NT2/D1 (cell line): ENCODE data around the gene TMEM74B.

Experiments
- SUZ12 ChIP-seq: IDR thresholded peaks from 2 replicates; pipeline ENCODE4 v1.6.1; 2011; ENCODE audit not compliant: insufficient read length, insufficient read depth; ENCODE audit errors: extremely low read depth
- YY1 ChIP-seq: IDR thresholded peaks from 2 replicates; pipeline ENCODE4 v1.6.1; 2011; ENCODE audit not compliant: insufficient read length, insufficient read depth

GRCh38 chr20:1154691-1155090 lies 30.1 kb downstream of the TMEM74B start:
- TF ChIP-seq SUZ12 (no peak), YY1 (no peak)
